ENCODE results near the gene MIB1. TPM values are rescaled to one million over a fixed set of nuclear protein-coding genes. Genes with fewer than 3 reads are reported as not detected.
"Not testable (repeated sequence)": the region's sequence is repeated elsewhere in the genome, so short reads cannot be mapped to it uniquely, and the experiment has no call there.

Gene MIB1
- total RNA-seq, 1 experiment from 2014 or later, result 66.3 TPM

DNA sequence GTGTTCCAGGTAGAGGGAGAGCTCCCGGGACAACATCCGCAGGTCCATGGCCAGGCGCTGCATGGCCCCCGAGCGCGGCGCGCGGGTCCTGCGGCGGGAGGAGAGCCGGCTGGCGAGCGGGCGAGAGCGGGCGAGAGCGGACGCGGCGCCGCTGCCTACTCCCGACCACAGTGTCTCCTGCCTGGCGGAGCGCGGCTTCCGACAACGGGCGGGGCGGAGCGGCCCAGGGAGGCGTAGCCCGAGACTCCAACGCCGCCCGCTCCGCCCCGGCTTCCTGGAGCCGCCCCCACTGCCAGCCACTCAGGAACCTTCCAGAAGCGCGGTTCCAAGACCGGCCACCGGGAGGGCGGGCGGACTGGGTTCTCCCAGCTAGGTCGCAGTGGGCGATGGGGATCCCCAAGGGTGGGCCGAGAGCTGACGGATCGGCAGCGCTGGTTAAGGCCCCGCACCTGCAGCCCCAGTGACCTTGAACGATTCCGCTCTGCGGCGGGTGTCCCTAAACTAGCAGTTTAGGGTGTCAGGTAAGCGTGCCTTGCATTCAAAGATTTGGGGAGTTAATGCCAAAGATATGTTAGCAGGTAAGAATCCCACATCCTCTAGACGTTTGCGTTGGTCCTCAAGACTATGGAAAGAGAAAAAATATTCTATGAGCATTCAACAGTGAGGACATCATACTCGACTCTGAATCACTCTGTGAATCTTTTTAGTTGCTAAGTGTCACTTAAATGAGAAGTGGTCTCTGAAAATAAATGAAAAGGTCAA is 35.8 kb upstream of the MIB1 start, which contains the start of gene ABHD3:
Gene ABHD3, minus strand, starts transcription at position 172 of the 762 bp plus-strand sequence. Its CDS starts 109 bp downstream, at position 63.
- in situ Hi-C loops (cut with HindIII; ENCODE audit: low pct_unique_long_range_greater_than_20kb, low sequenced_read_pairs) (no loop called here), intact Hi-C loops (cut with micrococcal nuclease; ENCODE audit: unreplicated experiment) (loop anchor here (5.0 kb wide), 1 partner anchor 38 kb away; the partner anchor contains the start of gene MIB1)
- H3K27me3 ChIP-seq (ENCODE audit: control insufficient read depth, insufficient read depth, low read length), result no peaks in the 10 kb centered on the region
- BruUV-seq (replicated peaks), result TSS peak; percentile 67
- DNase-seq (ENCODE audit: low read depth, low spot score), result peak; percentile 38
- ATAC-seq, result peak; percentile 99
- TF ChIP-seq POLR2AphosphoS5 (IDR thresholded peaks at IDR 0.05; ENCODE audit: low read depth, low read length) (peak; percentile 57; the same call in 1 of the 2 replicates), SIN3A (IDR thresholded peaks at IDR 0.05; ENCODE audit: borderline replicate concordance, insufficient read depth, low read depth, low read length) (no peak)
- TF ChIP-seq, protein P1, sequence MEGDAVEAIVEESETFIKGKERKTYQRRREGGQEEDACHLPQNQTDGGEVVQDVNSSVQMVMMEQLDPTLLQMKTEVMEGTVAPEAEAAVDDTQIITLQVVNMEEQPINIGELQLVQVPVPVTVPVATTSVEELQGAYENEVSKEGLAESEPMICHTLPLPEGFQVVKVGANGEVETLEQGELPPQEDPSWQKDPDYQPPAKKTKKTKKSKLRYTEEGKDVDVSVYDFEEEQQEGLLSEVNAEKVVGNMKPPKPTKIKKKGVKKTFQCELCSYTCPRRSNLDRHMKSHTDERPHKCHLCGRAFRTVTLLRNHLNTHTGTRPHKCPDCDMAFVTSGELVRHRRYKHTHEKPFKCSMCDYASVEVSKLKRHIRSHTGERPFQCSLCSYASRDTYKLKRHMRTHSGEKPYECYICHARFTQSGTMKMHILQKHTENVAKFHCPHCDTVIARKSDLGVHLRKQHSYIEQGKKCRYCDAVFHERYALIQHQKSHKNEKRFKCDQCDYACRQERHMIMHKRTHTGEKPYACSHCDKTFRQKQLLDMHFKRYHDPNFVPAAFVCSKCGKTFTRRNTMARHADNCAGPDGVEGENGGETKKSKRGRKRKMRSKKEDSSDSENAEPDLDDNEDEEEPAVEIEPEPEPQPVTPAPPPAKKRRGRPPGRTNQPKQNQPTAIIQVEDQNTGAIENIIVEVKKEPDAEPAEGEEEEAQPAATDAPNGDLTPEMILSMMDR (IDR thresholded peaks at IDR 0.05), result 0 out of 2 replicates have a peak, but pooled peaks have one; percentile 14
- no peaks in the 10 kb centered on the region for H3K9me3 ChIP-seq (ENCODE audit: control insufficient read depth, insufficient read depth, low read depth, low read length)
- peaks cover 5% of the 10 kb centered on the region; the same call in 1 of the 2 replicates for H3K36me3 ChIP-seq (ENCODE audit: control insufficient read depth, insufficient read depth, low read length)
- H3K4me3 ChIP-seq (ENCODE audit: low read depth in 2 of 2, low read length in 2 of 2), result peak within 1 kb of the TSS; percentile 51 to 78
- H3K4me1 ChIP-seq (ENCODE audit: control insufficient read depth, insufficient read depth, low read length), result peaks cover 10% of the 10 kb centered on the region; the same call in 1 of the 2 replicates
- CTCF ChIA-PET, result interaction anchor here (0.7 kb wide), 3 partner anchors 102 to 1354 kb away, joined by 3 to 4 read pairs (median 3); no protein-coding TSS in a partner anchor
- POLR2A ChIA-PET, result no interaction called here
- peak within 1 kb of the TSS; percentile 82 for H3K27ac ChIP-seq (ENCODE audit: low read length)

DNA sequence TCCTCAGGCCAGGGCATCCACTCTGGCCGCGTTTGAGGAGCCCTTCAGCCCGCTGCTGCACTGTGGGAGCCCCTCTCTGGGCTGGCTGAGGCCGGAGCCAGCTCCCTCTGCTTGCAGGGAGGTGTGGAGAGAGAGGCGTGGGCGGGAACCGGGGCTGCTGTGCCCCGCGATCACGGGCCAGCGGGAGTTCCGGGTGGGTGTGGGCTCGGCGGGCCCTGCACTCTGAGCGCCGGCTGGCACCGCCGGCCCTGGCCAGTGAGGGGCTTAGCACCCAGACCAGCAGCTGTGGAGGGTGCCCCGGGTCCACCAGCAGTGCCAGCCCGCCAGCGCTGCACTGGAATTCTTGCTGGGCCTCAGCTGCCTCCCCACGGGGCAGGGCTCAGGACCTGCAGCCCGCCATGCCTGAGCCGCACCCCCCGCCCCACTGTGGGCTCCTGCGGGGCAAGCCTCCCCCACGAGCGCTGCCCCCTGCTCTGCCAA is 34.2 kb upstream of the MIB1 start:
- no peak for ATAC-seq
- H3K27ac ChIP-seq (ENCODE audit: low read length), result no peak overlapping the region
- in situ Hi-C loops (cut with HindIII; ENCODE audit: low pct_unique_long_range_greater_than_20kb, low sequenced_read_pairs) (no loop called here), intact Hi-C loops (cut with micrococcal nuclease; ENCODE audit: unreplicated experiment) (no loop called here)
- ChIA-PET CTCF (no interaction called here), POLR2A (interaction anchor here (0.6 kb wide), 1 partner anchor 123 kb away, joined by 4 read pairs; no protein-coding TSS in a partner anchor)
- no peaks in the 10 kb centered on the region for H3K27me3 ChIP-seq (ENCODE audit: control insufficient read depth, insufficient read depth, low read length)
- no peak for DNase-seq (ENCODE audit: low read depth, low spot score)
- H3K4me1 ChIP-seq (ENCODE audit: control insufficient read depth, insufficient read depth, low read length), result peaks cover 10% of the 10 kb centered on the region; the same call in 1 of the 2 replicates
- TF ChIP-seq, protein P1 (IDR thresholded peaks at IDR 0.05), result no peak
- TF ChIP-seq, protein P2, sequence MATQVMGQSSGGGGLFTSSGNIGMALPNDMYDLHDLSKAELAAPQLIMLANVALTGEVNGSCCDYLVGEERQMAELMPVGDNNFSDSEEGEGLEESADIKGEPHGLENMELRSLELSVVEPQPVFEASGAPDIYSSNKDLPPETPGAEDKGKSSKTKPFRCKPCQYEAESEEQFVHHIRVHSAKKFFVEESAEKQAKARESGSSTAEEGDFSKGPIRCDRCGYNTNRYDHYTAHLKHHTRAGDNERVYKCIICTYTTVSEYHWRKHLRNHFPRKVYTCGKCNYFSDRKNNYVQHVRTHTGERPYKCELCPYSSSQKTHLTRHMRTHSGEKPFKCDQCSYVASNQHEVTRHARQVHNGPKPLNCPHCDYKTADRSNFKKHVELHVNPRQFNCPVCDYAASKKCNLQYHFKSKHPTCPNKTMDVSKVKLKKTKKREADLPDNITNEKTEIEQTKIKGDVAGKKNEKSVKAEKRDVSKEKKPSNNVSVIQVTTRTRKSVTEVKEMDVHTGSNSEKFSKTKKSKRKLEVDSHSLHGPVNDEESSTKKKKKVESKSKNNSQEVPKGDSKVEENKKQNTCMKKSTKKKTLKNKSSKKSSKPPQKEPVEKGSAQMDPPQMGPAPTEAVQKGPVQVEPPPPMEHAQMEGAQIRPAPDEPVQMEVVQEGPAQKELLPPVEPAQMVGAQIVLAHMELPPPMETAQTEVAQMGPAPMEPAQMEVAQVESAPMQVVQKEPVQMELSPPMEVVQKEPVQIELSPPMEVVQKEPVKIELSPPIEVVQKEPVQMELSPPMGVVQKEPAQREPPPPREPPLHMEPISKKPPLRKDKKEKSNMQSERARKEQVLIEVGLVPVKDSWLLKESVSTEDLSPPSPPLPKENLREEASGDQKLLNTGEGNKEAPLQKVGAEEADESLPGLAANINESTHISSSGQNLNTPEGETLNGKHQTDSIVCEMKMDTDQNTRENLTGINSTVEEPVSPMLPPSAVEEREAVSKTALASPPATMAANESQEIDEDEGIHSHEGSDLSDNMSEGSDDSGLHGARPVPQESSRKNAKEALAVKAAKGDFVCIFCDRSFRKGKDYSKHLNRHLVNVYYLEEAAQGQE (IDR thresholded peaks at IDR 0.05; ENCODE audit: insufficient read depth in 1 of 2, low read depth in 2 of 2, low read length in 1 of 2), result no peak
- TF ChIP-seq POLR2AphosphoS5 (IDR thresholded peaks at IDR 0.05; ENCODE audit: low read depth, low read length), result no peak
- TF ChIP-seq SIN3A (IDR thresholded peaks at IDR 0.05; ENCODE audit: borderline replicate concordance, insufficient read depth, low read depth, low read length), result no peak
- TF ChIP-seq TCF7L2 (IDR thresholded peaks at IDR 0.05; ENCODE audit: low read depth, low read length), result no peak
- H3K36me3 ChIP-seq (ENCODE audit: control insufficient read depth, insufficient read depth, low read length), result peaks cover 5% of the 10 kb centered on the region; the same call in 1 of the 2 replicates
- no peaks in the 10 kb centered on the region for H3K9me3 ChIP-seq (ENCODE audit: control insufficient read depth, insufficient read depth, low read depth, low read length)
- no peak overlapping the region for H3K4me3 ChIP-seq (ENCODE audit: low read depth in 2 of 2, low read length in 2 of 2)
- no TSS peak for BruUV-seq (replicated peaks)

DNA sequence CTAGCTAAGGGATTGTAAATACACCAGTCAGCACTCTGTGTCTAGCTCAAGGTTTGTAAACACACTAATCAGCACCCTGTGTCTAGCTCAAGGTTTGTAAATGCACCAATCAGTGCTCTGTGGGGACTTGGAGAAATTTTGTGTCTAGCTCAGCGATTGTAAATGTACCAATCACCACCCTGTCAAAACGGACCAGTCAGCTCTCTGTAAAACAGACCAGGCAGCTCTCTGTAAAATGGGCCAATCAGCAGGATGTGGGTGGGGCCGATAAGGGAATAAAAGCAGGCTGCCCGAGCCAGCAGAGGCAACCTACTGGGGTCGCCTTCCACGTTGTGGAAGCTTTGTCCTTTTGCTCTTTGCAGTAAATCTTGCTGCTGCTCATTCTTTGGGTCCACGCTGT is 33.5 kb upstream of the MIB1 start:
- H3K27me3 ChIP-seq (ENCODE audit: control insufficient read depth, insufficient read depth, low read length); DNase-seq (ENCODE audit: low read depth, low spot score); H3K4me3 ChIP-seq (ENCODE audit: low read depth in 2 of 2, low read length in 2 of 2); intact Hi-C loops (cut with micrococcal nuclease; ENCODE audit: unreplicated experiment); H3K27ac ChIP-seq (ENCODE audit: low read length); BruUV-seq (replicated peaks); in situ Hi-C loops (cut with HindIII; ENCODE audit: low pct_unique_long_range_greater_than_20kb, low sequenced_read_pairs); H3K9me3 ChIP-seq (ENCODE audit: control insufficient read depth, insufficient read depth, low read depth, low read length); H3K36me3 ChIP-seq (ENCODE audit: control insufficient read depth, insufficient read depth, low read length); ATAC-seq; CTCF ChIA-PET: not testable (repeated sequence)
- H3K4me1 ChIP-seq (ENCODE audit: control insufficient read depth, insufficient read depth, low read length), result peaks cover 10% of the 10 kb centered on the region; the same call in 1 of the 2 replicates
- POLR2A ChIA-PET, result interaction anchor here (0.6 kb wide), 1 partner anchor 124 kb away, joined by 4 read pairs; no protein-coding TSS in a partner anchor
